Mammary epithelial cell (primary cell): Measurements from ENCODE around the gene MAML2.

Experiments
- CTCF ChIP-seq, 2 donors: IDR thresholded peaks in 1 of 2; conservative IDR thresholded peaks in 1 of 2; 2 replicates each; pipeline ENCODE4 v1.5.1; 2011 to 2012; ENCODE audit warnings: inconsistent platforms in 2 of 2, low read length in 2 of 2, mild to moderate bottlenecking in 2 of 2, control low read depth in 1 of 2, low read depth in 1 of 2; ENCODE audit not compliant: insufficient read depth in 1 of 2; ENCODE audit errors: extremely low read depth in 1 of 2
- EZH2 ChIP-seq: IDR thresholded peaks from 2 replicates; pipeline ENCODE4 v1.6.1; 2012; ENCODE audit warnings: low read length, inconsistent platforms, borderline replicate concordance

- TF ChIP-seq CTCF (conservative IDR thresholded peaks at IDR 0.05 in 1 of 2, IDR thresholded peaks at IDR 0.05 in 1 of 2; ENCODE audit: extremely low read depth in 1 of 2, insufficient read depth in 1 of 2, low read depth in 1 of 2, low read length in 2 of 2), result no peak
- no peak for TF ChIP-seq EZH2
Observed at GRCh38 chr11:96242971-96243647, 99.9 kb downstream of the MAML2 start.
